GM21447 (cell line): Measurements from ENCODE around the gene RLF.

ENCODE experiments used
- ATAC-seq: cut with Tn5 transposase; IDR thresholded peaks from one replicate; pipeline ENCODE4 v1.9.1; 2021; ENCODE audit not compliant: unreplicated experiment

Gene RLF

DNA sequence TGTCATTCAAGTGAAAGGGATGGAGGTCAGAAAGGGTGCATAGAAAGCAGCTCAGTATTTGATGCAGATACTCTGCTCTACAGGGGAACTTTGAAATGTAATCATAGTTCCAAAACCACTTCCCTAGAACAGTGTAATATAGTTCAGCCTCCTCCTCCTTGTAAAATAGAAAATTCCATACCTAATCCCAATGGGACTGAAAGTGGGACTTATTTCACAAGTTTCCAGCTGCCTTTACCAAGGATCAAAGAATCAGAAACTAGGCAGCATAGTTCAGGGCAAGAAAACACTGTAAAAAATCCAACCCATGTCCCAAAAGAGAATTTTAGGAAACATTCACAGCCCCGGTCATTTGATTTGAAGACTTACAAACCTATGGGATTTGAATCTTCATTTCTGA is 78.4 kb downstream of the RLF start:
- no peak for ATAC-seq

GRCh38 chr1:40240390-40240789 is 79.2 kb downstream of the RLF start:
- no peak for ATAC-seq

DNA sequence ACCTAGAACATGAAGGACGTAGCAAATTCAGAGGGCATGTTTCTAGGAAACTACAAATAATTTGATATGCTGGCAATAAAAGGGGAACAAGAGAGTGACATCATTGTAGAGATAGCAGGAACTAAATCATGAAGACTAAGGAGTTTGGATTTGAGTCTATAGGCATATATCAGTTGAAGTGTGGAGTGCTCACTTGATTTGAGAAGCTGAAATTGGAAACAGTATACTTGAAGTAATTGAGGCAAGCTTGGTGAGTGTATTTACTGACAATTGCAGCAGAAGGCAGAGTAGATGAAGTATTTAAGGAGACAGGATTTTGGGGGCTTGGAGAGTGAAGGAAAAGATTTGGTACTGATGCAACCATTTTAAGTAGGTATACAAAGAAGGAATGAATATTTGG is 80.2 kb downstream of the RLF start:
- ATAC-seq, result no peak

DNA sequence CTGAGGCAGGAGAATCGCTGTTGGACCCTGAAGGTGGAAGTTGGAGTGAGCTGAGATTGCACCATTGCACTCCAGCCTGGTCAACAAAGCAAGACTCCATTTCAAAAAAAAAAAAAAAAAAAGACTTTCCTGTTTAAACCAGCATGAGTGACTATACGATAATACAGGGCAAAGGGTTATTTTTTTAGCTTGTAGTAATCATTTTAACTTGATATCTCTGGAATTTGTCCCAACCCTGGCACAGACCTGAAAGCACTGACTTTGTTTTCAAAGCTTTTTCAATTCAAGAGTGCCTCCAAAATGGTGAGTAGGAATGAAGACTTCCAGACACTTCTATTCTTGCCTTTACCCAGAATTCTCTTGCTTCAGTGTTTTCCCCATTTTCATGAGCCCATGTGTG is 82.2 kb downstream of the RLF start:
- no peak for ATAC-seq

DNA sequence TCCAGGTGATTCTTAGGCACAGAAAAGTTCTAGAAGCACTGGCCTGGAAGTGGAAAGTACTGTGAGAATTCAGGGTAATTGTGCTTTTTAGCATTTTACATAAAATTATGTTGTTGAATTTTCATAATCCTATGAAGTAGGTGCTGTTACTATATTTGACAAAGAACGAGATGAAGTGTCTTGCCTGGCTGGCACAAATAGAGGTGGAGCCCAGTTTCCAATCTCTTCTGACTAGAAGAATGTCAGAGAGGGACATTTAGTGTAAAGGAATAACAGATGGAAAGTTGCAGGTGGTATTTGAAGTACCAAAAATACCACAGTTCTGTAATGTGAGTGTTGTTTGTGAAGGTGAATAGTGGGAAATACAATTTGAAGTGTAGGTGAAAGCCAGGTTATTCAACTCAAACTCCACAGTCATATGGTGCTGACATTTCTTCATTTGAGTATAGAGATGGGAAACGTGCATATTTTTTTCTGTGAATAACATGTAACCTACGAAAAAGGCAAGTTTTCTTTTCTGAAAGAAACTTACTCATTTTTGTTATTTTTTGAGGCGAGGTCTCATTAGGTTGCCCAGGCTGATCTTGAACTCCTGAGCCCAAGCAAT is 83.1 kb downstream of the RLF start:
- no peak for ATAC-seq

DNA sequence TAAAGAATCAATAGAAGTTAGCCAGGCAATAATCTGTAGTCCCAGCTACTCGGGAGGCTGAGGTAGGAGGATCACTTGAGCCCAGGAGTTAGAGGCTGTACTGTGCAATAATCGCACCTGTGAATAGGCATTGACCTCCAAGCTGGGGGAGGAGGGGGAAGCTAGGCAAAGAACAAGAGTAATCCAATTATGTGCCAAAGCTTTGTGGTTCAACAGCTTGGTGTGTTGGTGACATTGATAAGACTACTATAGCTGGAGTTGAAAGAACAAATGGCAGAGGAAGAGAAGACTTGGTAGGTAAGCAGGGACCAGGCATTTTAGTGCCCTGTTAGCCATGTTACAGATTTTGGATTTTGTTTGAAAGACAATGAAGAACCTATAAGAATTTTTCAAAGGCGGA is 84.5 kb downstream of the RLF start:
- no peak for ATAC-seq

DNA sequence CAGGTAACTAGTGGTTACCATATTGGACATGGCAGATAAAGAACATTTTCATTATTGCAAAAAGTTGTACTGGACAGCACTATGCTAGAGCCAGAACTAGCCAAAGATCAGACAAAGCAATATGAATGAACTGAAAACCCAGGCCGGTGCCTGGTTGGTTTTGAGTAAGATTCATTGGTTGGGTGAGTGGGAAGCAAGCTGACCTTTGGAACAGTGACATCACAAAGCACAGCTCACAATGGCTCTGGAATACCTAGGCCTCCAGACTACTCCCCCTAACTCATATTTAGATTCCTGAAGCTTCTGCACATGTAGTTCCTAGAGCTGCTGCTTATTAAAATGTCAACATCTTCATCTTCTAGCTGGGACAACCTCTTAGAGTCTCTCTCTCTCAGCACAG is 86.5 kb downstream of the RLF start, which contains the start of gene TMCO2:
TSS of gene TMCO2 (plus strand) at position 283 of the 400 bp plus-strand sequence. CDS start at position 340, 57 bp downstream.
- ATAC-seq, result no peak

- no peak for ATAC-seq
Measured at GRCh38 chr1:40248412-40248811, 87.2 kb downstream of the RLF start.

DNA sequence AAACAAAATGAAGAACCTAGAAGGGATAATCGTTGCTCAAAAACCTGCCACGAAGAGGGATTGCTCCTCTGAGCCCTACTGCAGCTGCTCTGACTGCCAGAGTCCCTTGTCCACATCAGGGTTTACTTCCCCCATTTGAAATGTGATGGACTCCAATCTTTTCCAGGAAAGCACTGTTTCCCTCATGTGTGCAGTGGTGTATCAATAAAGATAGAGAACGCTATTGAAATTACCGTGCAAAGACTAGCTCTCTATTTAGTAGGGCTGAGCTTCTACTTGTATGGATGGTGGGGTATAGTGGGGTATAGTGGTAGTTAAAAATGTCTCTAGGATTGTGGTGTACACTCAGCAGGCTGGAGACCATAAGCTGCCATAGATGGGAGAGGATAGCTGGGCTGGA is 90.3 kb downstream of the RLF start:
- no peak for ATAC-seq

DNA sequence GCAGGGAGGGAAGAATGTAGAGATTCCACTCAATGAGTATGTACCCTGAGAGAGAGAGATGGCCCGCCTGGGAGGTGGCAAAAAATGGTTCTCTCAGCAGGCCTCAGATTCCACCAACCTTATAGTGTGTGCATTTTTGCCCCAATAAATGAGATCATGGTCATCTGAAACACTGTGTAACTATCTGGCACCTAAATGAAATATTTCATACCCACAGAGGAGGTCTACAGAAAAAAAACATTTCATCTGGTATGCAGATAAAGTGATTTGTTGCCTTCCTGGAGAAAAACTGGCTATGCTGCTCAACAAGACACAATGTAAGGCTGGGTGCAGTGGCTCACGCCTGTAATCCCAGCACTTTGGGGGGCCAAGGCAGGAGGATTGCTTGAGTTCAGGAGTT is 91.4 kb downstream of the RLF start:
- ATAC-seq, result no peak

- ATAC-seq, result no peak
Measured at GRCh38 chr1:40255231-40255630, 94.0 kb downstream of the RLF start.

DNA sequence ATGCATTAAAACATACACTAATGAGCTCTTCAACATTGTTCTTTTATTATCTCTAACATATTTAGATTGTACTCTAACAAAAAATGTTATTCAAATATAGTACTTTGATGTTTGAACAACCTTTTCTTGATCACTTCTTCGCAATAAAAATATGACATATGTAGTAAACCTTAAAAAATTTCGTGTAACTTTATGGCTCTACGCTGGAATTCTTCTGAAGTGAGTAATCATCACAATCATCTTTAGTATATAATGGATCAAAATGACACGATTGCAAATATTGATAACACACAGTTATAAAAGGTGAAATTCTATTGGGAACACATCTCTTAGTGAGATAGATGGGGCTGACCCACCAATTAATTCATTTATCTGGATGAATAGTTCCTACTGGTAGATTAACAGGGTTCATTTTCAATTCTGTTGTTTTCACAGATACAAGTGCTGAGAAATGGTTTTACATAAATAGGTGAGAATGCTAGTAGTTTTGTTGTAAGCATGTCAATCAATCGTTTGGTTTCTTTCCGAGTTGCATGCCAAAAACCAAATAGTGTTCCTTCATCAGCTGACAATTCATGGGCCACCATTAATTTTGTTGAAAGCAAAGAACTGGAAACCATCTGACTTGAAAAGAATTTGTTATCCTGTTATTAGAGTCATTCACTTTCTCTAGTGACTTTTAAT is 95.4 kb downstream of the RLF start:
- ATAC-seq, result no peak

- peak; percentile 7 for ATAC-seq
Measured at GRCh38 chr1:40257313-40257687, 96.1 kb downstream of the RLF start.

DNA sequence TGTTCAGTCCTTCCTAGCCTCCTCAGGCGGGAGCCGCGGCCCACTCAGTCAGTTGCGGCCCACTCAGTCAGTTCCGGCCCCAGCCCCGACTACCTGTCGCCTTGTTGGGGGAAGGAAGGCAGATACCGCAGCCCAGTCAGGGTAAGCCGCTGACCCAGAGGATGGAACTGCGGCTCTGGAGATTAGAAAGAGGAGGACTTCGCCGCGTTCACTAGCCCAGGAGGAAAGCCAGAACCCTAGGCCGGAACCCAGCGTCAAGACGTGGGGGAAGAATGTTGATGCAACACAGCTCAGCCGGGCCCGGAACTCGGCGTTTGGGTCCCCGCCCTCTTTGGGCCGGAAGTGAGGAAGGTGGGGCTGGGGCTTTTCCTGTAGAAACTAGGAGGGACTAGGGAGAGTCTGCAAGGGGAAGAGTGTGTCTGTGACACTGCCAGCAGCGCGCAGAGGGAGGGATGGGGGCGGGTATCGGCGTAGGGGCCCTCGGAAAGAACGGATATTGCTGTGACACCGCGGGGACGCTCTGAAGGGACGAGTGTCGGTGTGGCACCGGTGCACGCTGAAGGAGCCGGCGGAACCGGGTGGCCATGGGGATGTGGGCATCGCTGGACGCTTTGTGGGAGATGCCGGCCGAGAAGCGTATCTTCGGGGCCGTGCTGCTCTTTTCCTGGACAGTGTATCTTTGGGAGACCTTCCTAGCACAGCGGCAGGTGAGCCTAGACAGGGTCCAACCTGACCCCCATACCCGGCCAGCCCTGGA is 96.7 kb downstream of the RLF start, which contains the start of gene ZMPSTE24:
TSS of gene ZMPSTE24 (plus strand) at position 549 of the 757 bp plus-strand sequence. CDS start at position 585, 36 bp downstream.
- ATAC-seq, result peak; percentile 82

- ATAC-seq, result no peak
Measured at GRCh38 chr1:40258445-40258769, 97.2 kb downstream of the RLF start.

- ATAC-seq, result no peak
Measured at GRCh38 chr1:40264354-40264781, 103.2 kb downstream of the RLF start.

DNA sequence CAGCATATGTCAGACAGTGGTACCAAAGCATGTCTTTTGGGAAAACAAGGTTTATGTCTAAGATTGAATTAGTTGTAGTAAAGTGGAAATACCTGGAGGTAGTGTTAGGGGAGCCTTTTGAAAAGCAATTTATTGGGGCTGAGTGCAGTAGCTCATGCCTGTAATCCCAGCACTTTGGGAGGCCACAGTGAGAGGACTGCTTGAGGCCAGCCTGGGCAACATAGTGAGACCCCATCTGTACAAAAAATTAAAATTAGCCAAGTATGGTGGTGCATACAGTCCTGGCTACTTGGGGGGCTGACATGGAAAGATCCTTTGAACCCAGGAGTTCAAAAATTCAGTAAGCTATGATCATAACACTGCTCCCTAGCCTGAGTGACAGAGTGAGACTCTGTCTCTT is 104.1 kb downstream of the RLF start:
- ATAC-seq, result no peak

DNA sequence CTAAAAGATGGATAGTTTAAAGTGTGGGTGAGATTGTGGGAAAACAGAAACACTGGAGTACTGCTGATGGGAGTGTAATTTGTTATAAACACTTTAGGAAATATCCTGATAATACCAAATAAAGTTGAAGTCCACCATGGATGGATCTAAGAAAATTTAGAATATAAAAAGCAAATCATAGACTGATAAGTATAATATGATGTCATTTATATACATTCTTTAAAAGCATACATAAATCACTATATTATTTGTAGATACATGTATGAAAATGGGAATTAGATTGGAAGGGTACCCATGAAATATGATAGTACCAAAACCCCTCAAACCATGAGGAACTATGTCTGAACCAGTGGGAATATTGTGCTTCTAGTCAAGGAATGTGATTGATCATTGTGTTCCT is 104.7 kb downstream of the RLF start:
- no peak for ATAC-seq

- ATAC-seq, result no peak
Measured at GRCh38 chr1:40266786-40267535, 105.8 kb downstream of the RLF start.

- no peak for ATAC-seq
Measured at GRCh38 chr1:40267767-40268187, 106.6 kb downstream of the RLF start.

DNA sequence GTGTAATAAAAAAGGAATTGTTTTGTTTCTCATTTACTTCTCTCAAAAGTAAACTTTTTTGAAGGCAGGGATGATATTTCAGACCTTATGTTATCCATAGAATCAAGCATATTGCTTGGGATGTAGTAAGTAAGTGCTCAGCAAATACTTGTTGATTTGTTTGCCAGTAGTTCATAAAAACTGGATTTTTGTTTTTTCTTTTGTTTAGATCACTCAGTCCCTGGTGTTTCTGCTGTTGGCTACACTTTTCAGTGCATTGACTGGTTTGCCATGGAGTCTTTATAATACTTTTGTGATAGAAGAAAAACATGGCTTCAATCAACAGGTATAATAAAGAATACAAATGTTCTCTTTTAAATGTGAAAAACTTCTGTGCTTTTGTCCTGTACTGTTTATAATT is 107.0 kb downstream of the RLF start:
- ATAC-seq, result no peak
